K562 (cell line): Measurements from ENCODE around the gene CLDND2. TPM values are rescaled to one million over a fixed set of nuclear protein-coding genes. Genes with fewer than 3 reads are reported as not detected.

Experiments
- ATF1 ChIP-seq, 2 experiments: fragments of 450-650 bp in 1 of 2; IDR thresholded peaks; 2 replicates each; pipeline ENCODE4 v1.6.1; 2016; ENCODE audit warnings: missing compliant biosample characterization in 1 of 2, missing genetic modification characterization in 1 of 2
- BRCA1 ChIP-seq, 2 experiments: fragments of 450-650 bp in 1 of 2; sonication (generic) in 1 of 2; formaldehyde crosslinking in 1 of 2; IDR thresholded peaks; 2 replicates each; pipeline versions ENCODE4 v1.5.0 to v1.6.1; 2017 to 2020; ENCODE audit warnings: mild to moderate bottlenecking in 1 of 2, missing genetic modification reagents in 1 of 2
- CAMTA2 ChIP-seq: fragments of 250-450 bp; sonication (Bioruptor Pico); conservative IDR thresholded peaks from 2 replicates; pipeline ENCODE4 v1.5.1; 2022
- ELF2 ChIP-seq: fragments of 250-450 bp; sonication (Bioruptor Pico); IDR thresholded peaks from 2 replicates; pipeline ENCODE4 v1.5.0; 2021; ENCODE audit warnings: mild to moderate bottlenecking
- GABPB1 ChIP-seq: sonication (generic); formaldehyde crosslinking; IDR thresholded peaks from 2 replicates; pipeline ENCODE4 v1.8.0; 2022; ENCODE audit warnings: mild to moderate bottlenecking, missing genetic modification reagents
- GTF2A2 ChIP-seq: IDR thresholded peaks from 2 replicates; pipeline ENCODE4 v1.6.1; 2016; ENCODE audit warnings: mild to moderate bottlenecking, missing genetic modification characterization, missing compliant biosample characterization
- HDGF ChIP-seq: fragments of 450-650 bp; IDR thresholded peaks from 2 replicates; pipeline ENCODE4 v1.6.1; 2016
- MAFK ChIP-seq: IDR thresholded peaks from 2 replicates; pipeline ENCODE4 v1.6.1; 2011; ENCODE audit warnings: low read length, improper control_type of control experiment
- NFRKB ChIP-seq: fragments of 450-650 bp; IDR thresholded peaks from 2 replicates; pipeline ENCODE4 v1.6.1; 2016; ENCODE audit warnings: low read depth
- PPARD ChIP-seq: fragments of 250-450 bp; sonication (Bioruptor Pico); IDR thresholded peaks from 2 replicates; pipeline ENCODE4 v1.8.0; 2022; ENCODE audit warnings: inconsistent platforms, mild to moderate bottlenecking, moderate library complexity
- SAP30 ChIP-seq: fragments of 200-600 bp; sonication (generic); IDR thresholded peaks from 2 replicates; pipeline ENCODE4 v1.6.1; 2012; ENCODE audit warnings: borderline replicate concordance, low read depth, mild to moderate bottlenecking, moderate library complexity, low read length, control low read depth, inconsistent platforms; ENCODE audit not compliant: insufficient read depth, poor library complexity, severe bottlenecking
- SRSF7 ChIP-seq: fragments of 200-400 bp; formaldehyde crosslinking; optimal IDR thresholded peaks from 2 replicates; pipeline ENCODE3; 2017; ENCODE audit warnings: mild to moderate bottlenecking, low read depth, low read length
- TAF1 ChIP-seq: IDR thresholded peaks from 2 replicates; pipeline ENCODE4 v1.6.1; 2011; ENCODE audit warnings: mild to moderate bottlenecking, low read length, moderate library complexity; ENCODE audit not compliant: insufficient read depth, control insufficient read depth, severe bottlenecking; ENCODE audit errors: extremely low read depth
- TOE1 ChIP-seq, 2 experiments: fragments of 450-650 bp in 1 of 2; sonication (generic) in 1 of 2; formaldehyde crosslinking in 1 of 2; IDR thresholded peaks; 2 replicates each; pipeline versions ENCODE4 v1.7.1 to v1.8.0; 2016 to 2022; ENCODE audit warnings: borderline replicate concordance in 2 of 2, mild to moderate bottlenecking in 2 of 2, antibody characterized with exemption in 1 of 2, inconsistent platforms in 1 of 2, low read depth in 1 of 2, missing genetic modification reagents in 1 of 2, moderate library complexity in 1 of 2
- ZFP36 ChIP-seq: fragments of 150-350 bp; IDR thresholded peaks from 2 replicates; pipeline ENCODE4 v1.6.1; 2018; ENCODE audit warnings: low read length, low read depth; ENCODE audit not compliant: partially characterized antibody
- ZNF197 ChIP-seq: fragments of 200-800 bp; sonication (Bioruptor generic); IDR thresholded peaks from 2 replicates; pipeline ENCODE4 v1.6.1; 2016; ENCODE audit warnings: low read depth, missing genetic modification characterization, missing compliant biosample characterization
- ZNF217 ChIP-seq: sonication (generic); formaldehyde crosslinking; IDR thresholded peaks from 2 replicates; pipeline ENCODE4 v1.8.0; 2022; ENCODE audit warnings: mild to moderate bottlenecking, missing genetic modification reagents
- ZNF589 ChIP-seq: fragments of 200-800 bp; sonication (Bioruptor generic); IDR thresholded peaks from 2 replicates; pipeline ENCODE4 v1.6.1; 2016; ENCODE audit warnings: low read depth, missing genetic modification characterization, missing compliant biosample characterization
- polyA plus RNA-seq, 8 experiments: library from polyadenylated mRNA; depleted of rRNA in 4 of 8; stranded (reverse) in 5 of 8; unstranded in 3 of 8; fragments of >200 nt; fragmentation: Nextera tagmentation in 2 of 8; fragmentation: Illumina TruSeq in 1 of 8; extraction: Ambion mirVana in 2 of 8; extraction: Trizol in 1 of 8; gene quantifications; 2 replicates each; pipeline versions ENCODE4 v1.2.1 to v1.2.3, GENCODE V29; 2011 to 2014; ENCODE audit warnings: inconsistent platforms in 1 of 8, missing spikeins in 1 of 8
- total RNA-seq, 7 experiments: library from RNA; depleted of rRNA in 6 of 7; stranded (reverse); fragments of >200 nt in 6 of 7; fragmentation: Illumina TruSeq in 2 of 7; extraction: Trizol in 2 of 7; gene quantifications; 2 replicates each; pipeline versions ENCODE4 v1.2.1 to v1.2.3, GENCODE V29; 2011 to 2021; ENCODE audit warnings: low replicate concordance in 1 of 7
- TF ChIP-seq, protein P1 (sequence below), 2 experiments: IDR thresholded peaks in 1 of 2; conservative IDR thresholded peaks in 1 of 2; 2 replicates each; pipeline ENCODE4 v1.6.1; 2016; ENCODE audit warnings: low read depth in 2 of 2, mild to moderate bottlenecking in 1 of 2, missing compliant biosample characterization in 1 of 2, missing genetic modification characterization in 1 of 2, moderate library complexity in 1 of 2
- TF ChIP-seq, protein P2 (sequence below): fragments of 250-450 bp; sonication (Bioruptor Pico); IDR thresholded peaks from 2 replicates; pipeline ENCODE4 v1.8.0; 2022; ENCODE audit warnings: inconsistent platforms
- TF ChIP-seq, protein P3 (sequence below): sonication (generic); formaldehyde crosslinking; IDR thresholded peaks from 2 replicates; pipeline ENCODE4 v1.8.0; 2022; ENCODE audit warnings: mild to moderate bottlenecking, low read depth, missing genetic modification reagents

The CLDND2 gene
- total and polyA plus RNA-seq, 9 of the 15 experiments (the other 6 are each of a cell fraction or from before 2014, with no cell fraction given) = 0.45 to 4.0 (median 1.2) TPM; not detected in 3

GRCh38 chr19:51367565-51368365 lies 1.0 kb downstream of the CLDND2 start (continued):
- TF ChIP-seq TAF1 (peak; percentile 67), GABPB1 (peak; percentile 88), GTF2A2 (tag) (no peak), NFRKB (0 out of 2 replicates have a peak, but pooled peaks have one; percentile 31), SRSF7 (no peak), BRCA1 (IDR thresholded peaks at IDR 0.05) (no peak), BRCA1 (CRISPR knock-in tag; IDR thresholded peaks at IDR 0.05) (no peak), ZNF197 (CRISPR knock-in tag) (no peak), ZNF589 (CRISPR knock-in tag) (no peak), CAMTA2 (CRISPR knock-in tag) (peak; percentile 80; the same call in 1 of the 2 replicates), ZFP36 (no peak), SAP30 (peak; percentile 65), ZNF217 (CRISPR knock-in tag) (no peak), HDGF (peak; percentile 87; the same call in 1 of the 2 replicates), ELF2 (CRISPR knock-in tag) (peak; percentile 49; the same call in 1 of the 2 replicates), TOE1 (IDR thresholded peaks at IDR 0.05; ENCODE audit: borderline replicate concordance) (peak; percentile 42; the same call in 1 of the 2 replicates), TOE1 (CRISPR knock-in tag; IDR thresholded peaks at IDR 0.05; ENCODE audit: borderline replicate concordance, low read depth) (no peak), PPARD (no peak), ATF1 (CRISPR knock-in tag; IDR thresholded peaks at IDR 0.05) (no peak), ATF1 (tag; IDR thresholded peaks at IDR 0.05) (peak; percentile 61), MAFK (peak; percentile 1; the same call in 1 of the 2 replicates)
- TF ChIP-seq, protein P1, sequence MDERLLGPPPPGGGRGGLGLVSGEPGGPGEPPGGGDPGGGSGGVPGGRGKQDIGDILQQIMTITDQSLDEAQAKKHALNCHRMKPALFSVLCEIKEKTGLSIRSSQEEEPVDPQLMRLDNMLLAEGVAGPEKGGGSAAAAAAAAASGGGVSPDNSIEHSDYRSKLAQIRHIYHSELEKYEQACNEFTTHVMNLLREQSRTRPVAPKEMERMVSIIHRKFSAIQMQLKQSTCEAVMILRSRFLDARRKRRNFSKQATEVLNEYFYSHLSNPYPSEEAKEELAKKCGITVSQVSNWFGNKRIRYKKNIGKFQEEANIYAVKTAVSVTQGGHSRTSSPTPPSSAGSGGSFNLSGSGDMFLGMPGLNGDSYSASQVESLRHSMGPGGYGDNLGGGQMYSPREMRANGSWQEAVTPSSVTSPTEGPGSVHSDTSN (CRISPR knock-in tag; IDR thresholded peaks at IDR 0.05; ENCODE audit: low read depth) = no peak
- TF ChIP-seq, protein P1 (tag; conservative IDR thresholded peaks at IDR 0.05; ENCODE audit: low read depth) = no peak
- TF ChIP-seq, protein P2, sequence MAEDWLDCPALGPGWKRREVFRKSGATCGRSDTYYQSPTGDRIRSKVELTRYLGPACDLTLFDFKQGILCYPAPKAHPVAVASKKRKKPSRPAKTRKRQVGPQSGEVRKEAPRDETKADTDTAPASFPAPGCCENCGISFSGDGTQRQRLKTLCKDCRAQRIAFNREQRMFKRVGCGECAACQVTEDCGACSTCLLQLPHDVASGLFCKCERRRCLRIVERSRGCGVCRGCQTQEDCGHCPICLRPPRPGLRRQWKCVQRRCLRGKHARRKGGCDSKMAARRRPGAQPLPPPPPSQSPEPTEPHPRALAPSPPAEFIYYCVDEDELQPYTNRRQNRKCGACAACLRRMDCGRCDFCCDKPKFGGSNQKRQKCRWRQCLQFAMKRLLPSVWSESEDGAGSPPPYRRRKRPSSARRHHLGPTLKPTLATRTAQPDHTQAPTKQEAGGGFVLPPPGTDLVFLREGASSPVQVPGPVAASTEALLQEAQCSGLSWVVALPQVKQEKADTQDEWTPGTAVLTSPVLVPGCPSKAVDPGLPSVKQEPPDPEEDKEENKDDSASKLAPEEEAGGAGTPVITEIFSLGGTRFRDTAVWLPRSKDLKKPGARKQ (CRISPR knock-in tag) = no peak
- TF ChIP-seq, protein P3, sequence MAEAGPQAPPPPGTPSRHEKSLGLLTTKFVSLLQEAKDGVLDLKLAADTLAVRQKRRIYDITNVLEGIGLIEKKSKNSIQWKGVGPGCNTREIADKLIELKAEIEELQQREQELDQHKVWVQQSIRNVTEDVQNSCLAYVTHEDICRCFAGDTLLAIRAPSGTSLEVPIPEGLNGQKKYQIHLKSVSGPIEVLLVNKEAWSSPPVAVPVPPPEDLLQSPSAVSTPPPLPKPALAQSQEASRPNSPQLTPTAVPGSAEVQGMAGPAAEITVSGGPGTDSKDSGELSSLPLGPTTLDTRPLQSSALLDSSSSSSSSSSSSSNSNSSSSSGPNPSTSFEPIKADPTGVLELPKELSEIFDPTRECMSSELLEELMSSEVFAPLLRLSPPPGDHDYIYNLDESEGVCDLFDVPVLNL (CRISPR knock-in tag) = peak; percentile 31; the same call in 1 of the 2 replicates
